NCI-H1436 (cell line): ENCODE data around the gene ADAMTS19.
A peak's percentile ranks its signal among the peaks of the same experiment; 100 is the strongest.
"Not testable (repeated sequence)": the region's sequence is repeated elsewhere in the genome, so short reads cannot be mapped to it uniquely, and the experiment has no call there.

ENCODE experiments used
- DNase-seq: peaks from one replicate; lab custom pipeline; 2025; lab: John Stamatoyannopoulos, UW

ADAMTS19 gene

DNA sequence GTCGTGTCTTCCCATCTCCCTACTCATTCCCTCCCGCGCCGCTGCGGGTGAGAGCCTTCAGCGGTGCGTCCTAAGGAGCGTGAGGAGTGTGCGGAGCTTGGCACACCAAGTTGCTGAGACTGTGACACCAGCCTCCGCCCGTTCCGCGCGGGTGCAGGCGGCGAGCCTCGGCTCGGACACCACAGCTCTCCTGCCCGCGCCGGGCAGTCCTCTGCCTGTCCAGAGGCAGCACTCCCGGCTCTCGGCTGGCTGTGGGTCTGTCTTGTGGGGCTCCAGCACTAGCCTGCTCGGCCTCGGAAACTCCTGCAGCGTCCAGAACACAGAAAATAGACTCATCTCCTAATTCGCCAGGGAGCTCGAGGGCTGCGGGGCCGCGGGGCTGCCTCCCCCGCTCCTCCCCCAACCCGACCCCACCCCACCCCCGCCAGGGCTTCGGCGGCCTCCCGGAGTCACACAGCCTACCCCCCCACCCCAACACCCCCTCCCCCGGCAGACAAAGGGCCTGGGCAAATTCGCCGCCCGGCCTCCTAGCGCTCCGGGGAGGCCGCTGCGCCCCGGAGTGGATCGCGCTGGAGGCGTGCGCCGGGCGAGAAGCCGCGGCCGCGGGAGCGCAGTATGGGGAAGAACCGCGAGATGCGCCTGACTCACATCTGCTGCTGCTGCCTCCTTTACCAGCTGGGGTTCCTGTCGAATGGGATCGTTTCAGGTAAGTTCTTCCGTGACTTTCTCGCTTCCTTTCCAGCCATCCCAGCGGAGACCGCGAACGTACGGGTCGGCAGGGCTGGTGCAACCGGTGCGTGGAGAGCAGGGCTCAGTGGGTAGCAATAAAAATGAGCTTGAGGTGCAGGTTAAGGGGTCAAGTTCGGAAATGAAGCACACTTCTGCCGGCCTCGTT lies at the start of gene ADAMTS19:
ADAMTS19 (plus strand) TSS at position 522 of the 895 bp plus-strand sequence; CDS start at position 616, 94 bp downstream.
- no peak for DNase-seq

DNA sequence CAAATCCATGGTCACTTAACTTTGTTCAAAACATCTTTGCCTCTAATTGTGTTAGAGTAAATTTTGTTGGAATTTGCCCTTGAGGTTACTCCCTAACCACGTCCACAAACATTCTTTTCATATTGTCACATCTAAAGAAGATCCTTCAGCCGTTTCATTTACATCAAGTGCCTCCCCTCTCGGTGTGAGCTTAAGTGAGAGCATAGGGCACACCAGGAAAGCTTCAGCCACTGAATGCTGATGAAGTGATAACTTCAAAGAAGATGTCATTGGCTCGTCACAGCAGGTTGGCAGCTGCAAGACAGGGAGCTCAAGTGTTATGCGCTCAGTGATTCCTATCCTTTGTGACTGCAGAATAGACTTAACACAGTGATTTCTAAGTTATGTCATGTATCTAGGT lies 49.6 kb upstream of the ADAMTS19 start:
- no peak for DNase-seq

- no peak for DNase-seq
These were observed 47.4 kb upstream of the ADAMTS19 start for GRCh38 chr5:129412721-129413120.

GRCh38 chr5:129413570-129413969 lies 46.5 kb upstream of the ADAMTS19 start:
- DNase-seq, result no peak

GRCh38 chr5:129419292-129419691 lies 40.8 kb upstream of the ADAMTS19 start:
- DNase-seq, result no peak

- no peak for DNase-seq
These were observed 35.1 kb upstream of the ADAMTS19 start for GRCh38 chr5:129425031-129425430.

DNA sequence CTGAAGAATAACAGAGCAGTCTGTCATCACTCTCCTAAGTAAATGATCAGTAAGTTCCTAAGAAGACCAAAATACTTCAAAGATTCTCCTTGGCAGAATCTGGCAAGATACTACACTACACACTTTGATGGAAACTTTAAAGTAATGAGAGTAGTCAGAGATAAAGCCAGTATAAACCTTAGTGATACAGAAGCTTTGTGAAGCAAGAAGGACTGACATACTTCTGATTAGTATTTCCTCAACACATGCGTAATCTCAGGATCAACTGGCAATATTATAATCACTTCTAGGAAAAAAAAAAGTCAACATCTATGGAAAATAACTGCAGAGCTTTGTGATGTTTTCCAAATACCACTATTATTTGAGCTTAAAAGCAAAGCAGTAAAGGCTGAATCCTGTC lies 34.0 kb upstream of the ADAMTS19 start:
- DNase-seq, result no peak

DNA sequence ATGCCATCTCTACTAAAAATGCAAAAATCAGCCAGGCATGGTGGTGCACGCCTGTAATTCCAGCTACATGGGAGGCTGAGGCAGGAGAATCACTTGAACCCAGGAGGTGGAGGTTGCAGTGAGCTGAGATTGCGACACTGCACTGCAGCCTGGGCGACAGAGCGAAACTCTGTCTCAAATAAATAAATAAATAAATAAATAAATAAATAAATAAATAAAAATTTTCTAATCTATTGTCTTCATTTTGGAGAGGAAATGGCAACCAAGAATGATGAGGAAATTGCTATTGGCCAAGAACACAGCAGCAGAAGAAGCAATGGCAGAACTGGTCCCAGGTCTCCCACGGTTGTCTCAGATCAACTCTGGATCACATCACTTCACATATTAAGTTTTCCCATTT lies 31.5 kb upstream of the ADAMTS19 start:
- DNase-seq, result not testable (repeated sequence)

DNA sequence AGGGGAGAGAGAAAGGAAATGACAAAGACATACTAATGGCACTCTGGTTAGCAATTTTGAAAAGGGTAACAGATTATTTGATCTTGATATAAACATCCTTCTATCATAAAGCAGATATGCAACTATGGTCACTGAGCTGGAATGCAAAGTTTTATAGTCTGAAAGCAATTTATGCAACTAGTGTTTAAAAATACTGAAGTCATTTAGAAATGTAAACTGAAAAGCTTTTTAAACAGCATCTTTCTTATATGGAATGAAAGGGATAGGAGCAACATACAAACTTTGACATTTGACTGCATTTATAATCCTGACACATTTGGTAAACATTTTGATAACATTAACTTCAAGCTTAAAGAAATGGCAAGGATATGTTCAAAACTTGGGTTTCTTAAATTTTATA lies 28.7 kb upstream of the ADAMTS19 start:
- DNase-seq, result no peak

DNA sequence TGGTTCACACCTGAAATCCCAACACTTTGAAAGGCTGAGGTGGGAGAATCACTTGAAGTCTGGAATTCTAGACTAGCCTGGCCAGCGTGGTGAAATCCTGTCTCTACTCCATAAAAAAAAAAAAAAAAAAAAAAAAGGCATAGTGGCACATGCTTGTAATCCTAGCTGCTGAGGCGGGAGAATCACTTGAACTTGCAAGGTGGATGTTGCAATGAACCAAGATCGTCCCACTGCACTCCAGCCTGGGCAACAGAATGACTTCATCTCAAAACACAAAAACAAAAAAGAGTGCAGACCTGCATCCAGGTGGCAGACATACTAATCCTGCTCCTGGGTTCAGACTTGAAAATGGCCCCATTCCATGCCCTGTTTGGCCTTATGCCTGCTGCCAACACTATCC lies 21.8 kb upstream of the ADAMTS19 start:
- DNase-seq, result no peak

DNA sequence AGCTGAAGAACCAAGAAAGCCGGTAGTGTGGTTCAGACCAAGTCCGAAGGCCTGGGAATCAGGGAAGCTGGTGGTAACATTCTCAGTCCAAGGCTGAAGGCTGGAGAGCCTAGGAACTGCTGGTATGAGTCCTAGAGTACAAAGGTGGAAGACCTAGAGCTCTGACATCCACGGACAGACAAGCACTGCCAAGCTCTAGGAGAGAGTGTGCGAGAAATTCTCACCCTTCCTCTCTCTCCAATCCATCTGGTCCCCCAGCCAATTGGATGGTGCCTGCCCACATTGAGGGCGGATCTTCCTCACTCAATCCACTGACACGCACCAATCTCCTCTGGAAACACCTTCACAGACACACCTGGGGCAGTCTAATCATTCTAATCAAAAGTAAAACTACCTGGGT lies 19.7 kb upstream of the ADAMTS19 start:
- no peak for DNase-seq

DNA sequence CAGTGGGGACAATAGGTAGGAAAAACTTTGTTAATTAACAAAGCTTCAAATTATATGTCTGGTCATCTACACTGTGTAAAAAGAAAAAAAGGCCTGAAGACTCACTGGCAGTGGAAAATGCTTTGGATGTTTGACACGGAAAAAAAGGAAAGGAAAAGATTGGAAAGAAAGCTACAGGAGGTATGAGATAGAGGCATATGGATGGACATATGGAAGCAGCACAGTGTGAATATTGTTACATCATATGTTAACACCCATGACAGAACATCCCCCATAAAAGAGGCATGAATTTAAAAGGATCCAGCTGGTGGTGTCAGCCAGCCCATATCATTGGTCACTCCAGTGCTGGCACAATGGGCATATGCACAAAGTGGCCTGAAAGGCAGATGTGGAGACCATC lies 19.0 kb upstream of the ADAMTS19 start:
- DNase-seq, result no peak

DNA sequence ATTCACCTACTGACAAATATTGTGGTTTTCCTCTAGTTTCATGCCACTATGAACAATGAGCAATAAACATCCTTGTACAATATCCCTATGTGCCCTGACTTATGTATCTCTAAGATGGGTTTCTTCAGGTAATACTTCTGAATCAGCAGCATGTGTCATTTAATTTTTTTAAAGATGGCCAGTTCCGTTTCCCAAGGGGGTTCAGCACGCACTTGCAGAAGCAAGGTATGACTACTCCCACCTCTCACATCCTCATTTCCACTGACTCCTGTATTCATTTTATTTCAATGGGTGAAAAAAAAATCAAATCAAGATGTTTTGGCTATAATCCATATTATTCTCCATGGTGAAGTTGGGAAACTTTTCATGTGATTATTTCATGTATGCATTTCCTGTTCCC lies 14.7 kb upstream of the ADAMTS19 start:
- no peak for DNase-seq

DNA sequence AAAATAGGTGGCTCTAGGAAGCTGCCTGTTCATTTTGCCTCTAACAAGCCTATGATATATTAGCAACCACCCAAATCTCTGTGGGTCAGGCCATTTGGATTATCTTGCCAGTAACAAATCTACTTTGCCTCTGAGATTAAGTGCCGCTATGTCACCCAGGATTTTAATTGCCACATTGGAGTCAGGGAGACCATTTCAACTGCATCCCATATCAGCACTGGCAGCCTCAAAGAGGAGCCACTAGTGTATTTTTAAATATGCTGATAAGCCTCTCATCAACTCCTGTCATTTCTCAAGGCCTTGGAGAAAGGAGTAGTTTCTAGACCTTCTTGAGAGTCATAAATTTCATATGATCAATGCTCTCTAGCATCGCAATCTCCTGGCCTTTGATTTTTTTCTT lies 12.1 kb upstream of the ADAMTS19 start:
- DNase-seq, result no peak

DNA sequence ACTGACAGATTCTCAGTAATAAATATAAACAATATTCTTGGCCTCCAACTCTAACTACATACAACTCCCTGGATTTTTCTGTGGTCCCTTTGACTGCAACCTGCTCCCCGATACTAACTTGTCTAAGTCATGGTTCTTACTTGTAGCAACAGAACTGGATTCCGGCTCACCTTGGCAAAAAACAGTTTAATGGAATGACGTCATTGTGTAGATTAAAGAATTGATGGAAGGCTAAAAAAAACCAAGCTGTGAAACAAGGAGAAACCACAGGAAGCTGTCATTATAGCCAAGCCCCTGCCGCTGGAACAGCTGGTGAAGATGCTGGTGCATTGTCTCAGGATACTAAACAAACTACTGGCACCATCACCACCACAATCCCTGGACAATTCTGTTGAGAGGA lies 11.4 kb upstream of the ADAMTS19 start:
- no peak for DNase-seq

- no peak for DNase-seq
These were observed 5.6 kb upstream of the ADAMTS19 start for GRCh38 chr5:129454461-129454860.

DNA sequence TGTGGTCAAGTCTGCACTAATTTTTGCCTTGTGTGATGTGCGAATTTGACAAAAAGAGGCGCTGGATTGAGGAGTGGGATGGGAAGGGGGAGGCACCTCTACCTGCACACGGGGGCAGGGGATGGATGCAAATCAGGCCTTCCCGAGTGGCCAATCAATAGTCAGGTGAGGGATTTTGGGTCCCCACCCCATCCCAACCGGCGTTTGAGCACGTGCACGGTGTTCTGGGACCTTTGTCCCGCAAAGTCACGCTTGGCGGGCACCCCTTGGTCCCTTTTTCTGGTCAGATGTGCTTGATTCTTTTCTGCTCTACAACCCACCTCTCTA lies 685 bp upstream of the ADAMTS19 start:
- DNase-seq, result no peak

GRCh38 chr5:129460672-129460935 lies 506 bp downstream of the ADAMTS19 start:
- DNase-seq, result no peak

DNA sequence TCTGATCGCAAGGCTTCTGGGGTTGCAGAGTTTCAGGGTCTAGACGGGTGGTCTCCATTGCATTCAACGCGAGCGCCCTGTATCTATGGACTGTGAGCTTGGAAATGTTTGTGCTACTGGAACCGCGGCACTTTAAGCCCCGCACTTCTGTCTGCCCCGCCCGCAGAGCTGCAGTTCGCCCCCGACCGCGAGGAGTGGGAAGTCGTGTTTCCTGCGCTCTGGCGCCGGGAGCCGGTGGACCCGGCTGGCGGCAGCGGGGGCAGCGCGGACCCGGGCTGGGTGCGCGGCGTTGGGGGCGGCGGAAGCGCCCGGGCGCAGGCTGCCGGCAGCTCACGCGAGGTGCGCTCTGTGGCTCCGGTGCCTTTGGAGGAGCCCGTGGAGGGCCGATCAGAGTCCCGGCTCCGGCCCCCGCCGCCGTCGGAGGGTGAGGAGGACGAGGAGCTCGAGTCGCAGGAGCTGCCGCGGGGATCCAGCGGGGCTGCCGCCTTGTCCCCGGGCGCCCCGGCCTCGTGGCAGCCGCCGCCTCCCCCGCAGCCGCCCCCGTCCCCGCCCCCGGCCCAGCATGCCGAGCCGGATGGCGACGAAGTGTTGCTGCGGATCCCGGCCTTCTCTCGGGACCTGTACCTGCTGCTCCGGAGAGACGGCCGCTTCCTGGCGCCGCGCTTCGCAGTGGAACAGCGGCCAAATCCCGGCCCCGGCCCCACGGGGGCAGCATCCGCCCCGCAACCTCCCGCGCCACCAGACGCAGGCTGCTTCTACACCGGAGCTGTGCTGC lies 1.0 kb downstream of the ADAMTS19 start:
- DNase-seq, result peak; percentile 1

DNA sequence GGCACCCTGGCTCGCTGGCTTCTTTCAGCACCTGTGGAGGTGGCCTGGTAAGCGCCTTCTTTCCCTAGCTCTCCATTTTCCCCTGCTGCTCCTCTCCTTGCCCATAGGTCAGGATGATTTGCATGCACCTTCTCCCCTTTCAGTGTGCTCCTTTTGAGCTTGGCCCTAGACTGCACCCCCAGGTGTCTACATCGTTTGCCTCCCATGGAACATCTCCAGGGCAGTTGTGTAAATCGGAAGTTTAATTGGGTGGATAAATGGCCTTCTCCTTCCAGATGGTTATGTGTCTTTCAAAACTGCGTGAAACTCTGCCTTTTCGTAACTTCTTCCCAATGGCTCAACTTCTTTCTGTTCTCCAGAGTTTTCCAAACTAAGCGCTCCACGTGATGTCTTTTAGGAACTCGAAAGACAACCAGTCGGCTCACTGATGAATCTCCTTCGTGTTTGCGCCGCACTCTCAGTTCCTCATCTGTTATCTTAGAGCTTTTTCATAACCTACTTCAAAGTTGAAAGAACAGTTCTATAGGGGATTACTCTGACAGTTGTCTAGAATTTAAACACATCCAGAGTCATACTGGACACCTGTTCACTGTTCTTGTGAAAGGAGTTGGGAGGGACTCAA lies 1.7 kb downstream of the ADAMTS19 start:
- no peak for DNase-seq

DNA sequence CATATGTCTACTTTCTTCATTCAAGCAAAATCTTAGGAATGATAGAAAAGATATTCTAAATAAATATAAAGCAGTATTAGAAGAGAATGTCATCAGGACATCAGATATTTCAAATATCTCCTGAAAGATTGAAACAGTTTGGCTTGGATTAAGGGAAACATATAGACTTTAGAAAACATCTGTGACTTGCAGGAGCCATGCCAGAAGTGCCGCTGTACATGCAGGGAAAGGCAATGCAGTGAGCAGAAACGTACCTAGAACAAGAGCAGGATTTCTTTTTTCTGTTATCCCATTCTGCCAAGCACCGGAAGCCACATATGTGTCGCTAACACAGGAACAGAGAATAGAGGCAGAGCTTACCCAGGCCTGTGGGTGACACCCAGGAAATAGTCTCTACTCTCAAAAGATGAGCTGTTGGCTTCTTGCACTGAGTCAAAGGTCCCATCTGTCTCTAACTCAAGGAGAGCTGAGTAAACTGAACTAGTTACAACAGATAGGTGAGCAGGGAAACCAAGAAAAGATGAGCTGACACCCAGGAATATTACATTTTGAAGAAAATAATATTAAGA lies 5.8 kb downstream of the ADAMTS19 start:
- no peak for DNase-seq

GRCh38 chr5:129474544-129474943 lies 14.4 kb downstream of the ADAMTS19 start:
- DNase-seq, result no peak

DNA sequence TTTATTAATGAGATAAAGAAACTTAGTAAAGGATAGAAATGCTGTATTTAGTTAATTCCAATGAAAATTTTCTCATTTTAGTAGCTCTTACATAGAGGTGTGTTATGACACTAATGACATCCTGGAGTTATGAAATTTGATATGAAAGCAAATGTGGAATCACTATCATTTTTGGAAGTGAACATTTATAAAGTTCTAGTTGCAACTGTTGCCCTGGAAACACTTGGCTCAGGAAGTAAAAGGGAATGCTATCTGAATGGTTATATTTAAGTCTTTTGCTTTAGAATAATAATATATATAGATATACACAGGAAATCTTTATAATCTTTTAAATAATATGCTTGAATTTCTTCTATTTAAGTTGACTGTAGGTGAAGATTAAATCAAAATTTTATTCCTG lies 16.7 kb downstream of the ADAMTS19 start:
- no peak for DNase-seq
